Sigmoid colon (tissue), 7 donors: ENCODE results near the gene SORT1. TPM values are rescaled to one million over a fixed set of nuclear protein-coding genes. Genes with fewer than 3 reads are reported as not detected.

Source experiments
- DNase-seq: peaks from one replicate; pipeline ENCODE4 v3.0.0-alpha.2; 2019
- H3K27ac ChIP-seq, 4 donors: fragments of 200-600 bp; sonication (generic); one replicate each; pipeline ENCODE4 v1.5.1; 2016 to 2019; ENCODE audit warnings: mild to moderate bottlenecking in 1 of 4
- H3K27me3 ChIP-seq, 3 donors: fragments of 200-600 bp; sonication (generic); one replicate each; pipeline ENCODE4 v1.5.1; 2019; ENCODE audit warnings: mild to moderate bottlenecking in 1 of 3
- H3K36me3 ChIP-seq, 4 donors: fragments of 200-600 bp; sonication (generic); one replicate each; pipeline ENCODE4 v1.5.1; 2016 to 2019
- H3K4me1 ChIP-seq, 4 donors: fragments of 200-600 bp; sonication (generic); one replicate each; pipeline ENCODE4 v1.5.1; 2017 to 2019
- H3K4me3 ChIP-seq, 4 donors: fragments of 200-600 bp; sonication (generic); one replicate each; pipeline ENCODE4 v1.5.1; 2017 to 2019; ENCODE audit warnings: mild to moderate bottlenecking in 2 of 4, moderate library complexity in 1 of 4
- H3K9me3 ChIP-seq, 4 donors: fragments of 200-600 bp in 3 of 4; sonication (generic) in 3 of 4; one replicate each; pipeline versions ENCODE4 v1.5.1 to v1.6.1; 2013 to 2019
- EP300 ChIP-seq, 4 donors: sonication (generic); formaldehyde crosslinking; IDR thresholded peaks; one replicate each; pipeline ENCODE4 v1.6.1; 2017; ENCODE audit warnings: antibody characterized with exemption in 4 of 4
- POLR2A ChIP-seq, 2 donors: fragments of 450-650 bp; IDR thresholded peaks; one replicate each; pipeline ENCODE4 v1.6.1; 2016; ENCODE audit warnings: antibody characterized with exemption in 2 of 2, mild to moderate bottlenecking in 2 of 2, moderate library complexity in 2 of 2
- POLR2AphosphoS5 ChIP-seq, 4 donors: sonication (generic); formaldehyde crosslinking; IDR thresholded peaks; one replicate each; pipeline ENCODE4 v1.6.1; 2017; ENCODE audit warnings: antibody characterized with exemption in 4 of 4
- WGBS, 2 donors: extraction: QIAGEN DNeasy Blood & Tissue Kit; methylation state at CpG; one replicate each; pipeline ENCODE4 v1.1.7; 2013; 5-methylcytosine and 5-hydroxymethylcytosine counted together
- intact Hi-C: fragments of 100-400 bp; cut with DNase I; formaldehyde crosslinking; loops from one replicate; pipeline ENCODE4 v1.15.1; 2023
- polyA plus RNA-seq, 3 donors: library from polyadenylated mRNA; stranded (reverse); fragments of 200-250 nt; gene quantifications; one replicate each; pipeline ENCODE4 v1.2.3, GENCODE V29; 2013
- total RNA-seq, 4 donors: library from RNA; depleted of rRNA; stranded (reverse); fragments of >200 nt; gene quantifications; one replicate each; pipeline ENCODE4 v1.1.0, GENCODE V29; 2016
- TF ChIP-seq, protein P1 (sequence below), 4 experiments: fragments of 450-650 bp in 3 of 4; fragments of 200-600 bp in 1 of 4; IDR thresholded peaks; one replicate each; pipeline ENCODE4 v1.5.1; 2016 to 2019; ENCODE audit warnings: antibody characterized with exemption in 4 of 4, mild to moderate bottlenecking in 3 of 4, moderate library complexity in 2 of 4
- donor health status: healthy with polysubstance abuse.
- donor health status: Bipolar disorder and iron deficiency.
- donor health status: healthy.

Gene SORT1
- total and polyA plus RNA-seq, 7 donors, result 7.2 to 55.1 (median 37.0) TPM

DNA sequence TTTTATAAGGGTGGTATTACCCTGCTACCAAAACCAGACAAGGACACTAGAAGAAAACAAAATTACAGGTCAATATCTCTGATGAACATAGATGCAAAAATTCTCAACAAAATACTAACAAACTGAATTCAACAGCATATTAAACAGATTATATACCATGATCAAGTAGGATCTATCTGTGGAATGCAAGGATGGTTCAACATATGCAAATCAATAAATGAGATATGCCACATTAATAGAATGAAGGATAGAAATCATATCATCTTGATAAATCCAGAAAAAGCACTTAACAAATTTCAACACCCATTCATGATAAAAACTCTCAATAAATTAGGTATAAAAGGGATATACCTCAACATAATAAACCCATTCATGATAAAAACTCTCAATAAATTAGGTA, 66.6 kb downstream of the SORT1 start:
- TF ChIP-seq EP300 (IDR thresholded peaks at IDR 0.05) (no peak), POLR2A (IDR thresholded peaks at IDR 0.05) (no peak), POLR2AphosphoS5 (IDR thresholded peaks at IDR 0.05) (no peak)
- TF ChIP-seq, protein P1, sequence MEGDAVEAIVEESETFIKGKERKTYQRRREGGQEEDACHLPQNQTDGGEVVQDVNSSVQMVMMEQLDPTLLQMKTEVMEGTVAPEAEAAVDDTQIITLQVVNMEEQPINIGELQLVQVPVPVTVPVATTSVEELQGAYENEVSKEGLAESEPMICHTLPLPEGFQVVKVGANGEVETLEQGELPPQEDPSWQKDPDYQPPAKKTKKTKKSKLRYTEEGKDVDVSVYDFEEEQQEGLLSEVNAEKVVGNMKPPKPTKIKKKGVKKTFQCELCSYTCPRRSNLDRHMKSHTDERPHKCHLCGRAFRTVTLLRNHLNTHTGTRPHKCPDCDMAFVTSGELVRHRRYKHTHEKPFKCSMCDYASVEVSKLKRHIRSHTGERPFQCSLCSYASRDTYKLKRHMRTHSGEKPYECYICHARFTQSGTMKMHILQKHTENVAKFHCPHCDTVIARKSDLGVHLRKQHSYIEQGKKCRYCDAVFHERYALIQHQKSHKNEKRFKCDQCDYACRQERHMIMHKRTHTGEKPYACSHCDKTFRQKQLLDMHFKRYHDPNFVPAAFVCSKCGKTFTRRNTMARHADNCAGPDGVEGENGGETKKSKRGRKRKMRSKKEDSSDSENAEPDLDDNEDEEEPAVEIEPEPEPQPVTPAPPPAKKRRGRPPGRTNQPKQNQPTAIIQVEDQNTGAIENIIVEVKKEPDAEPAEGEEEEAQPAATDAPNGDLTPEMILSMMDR (IDR thresholded peaks at IDR 0.05), result no peak
- Histone ChIP-seq H3K4me3 (no peak overlapping the region), H3K27ac (no peak overlapping the region), H3K9me3 (peaks cover 0 to 13% (median 0%) of the 10 kb centered on the region in 4 donors), H3K27me3 (no peaks in the 10 kb centered on the region), H3K36me3 (peaks cover 4 to 100% (median 42%) of the 10 kb centered on the region in 4 donors), H3K4me1 (no peaks in the 10 kb centered on the region)
- intact Hi-C loops, result no loop called here
- DNase-seq, result no peak

DNA sequence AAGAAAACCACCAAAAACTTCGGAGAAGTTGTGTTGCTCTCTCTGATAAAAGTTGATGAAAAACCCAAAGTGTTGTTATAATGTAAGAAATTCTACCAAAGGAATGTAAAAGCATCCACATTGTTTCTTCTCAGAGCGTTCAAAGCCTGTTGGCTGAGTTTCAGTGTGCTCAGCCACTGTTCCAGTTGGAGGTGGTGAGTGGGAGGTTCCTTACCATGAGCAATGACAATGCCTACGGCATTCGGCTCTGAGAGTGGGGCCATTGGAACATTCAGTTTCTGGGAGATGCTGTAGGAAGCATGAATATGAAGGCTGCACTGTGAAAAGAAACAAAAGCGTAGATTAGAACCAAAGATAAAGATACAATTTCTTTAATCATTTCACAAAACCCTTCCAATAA, 70.4 kb downstream of the SORT1 start:
- Histone ChIP-seq H3K4me3 (no peak overlapping the region), H3K9me3 (peaks cover 0 to 9% (median 0%) of the 10 kb centered on the region in 4 donors), H3K27ac (no peak overlapping the region), H3K4me1 (no peaks in the 10 kb centered on the region), H3K36me3 (peaks cover 4 to 100% (median 48%) of the 10 kb centered on the region in 4 donors), H3K27me3 (no peaks in the 10 kb centered on the region)
- 90 to 94% methylated on average over 5 of the region's 5 CpGs for WGBS, 2 donors
- TF ChIP-seq EP300 (IDR thresholded peaks at IDR 0.05), result no peak
- TF ChIP-seq, protein P1 (IDR thresholded peaks at IDR 0.05), result no peak
- TF ChIP-seq POLR2A (IDR thresholded peaks at IDR 0.05), result no peak
- DNase-seq, result no peak
- intact Hi-C loops, result no loop called here

DNA sequence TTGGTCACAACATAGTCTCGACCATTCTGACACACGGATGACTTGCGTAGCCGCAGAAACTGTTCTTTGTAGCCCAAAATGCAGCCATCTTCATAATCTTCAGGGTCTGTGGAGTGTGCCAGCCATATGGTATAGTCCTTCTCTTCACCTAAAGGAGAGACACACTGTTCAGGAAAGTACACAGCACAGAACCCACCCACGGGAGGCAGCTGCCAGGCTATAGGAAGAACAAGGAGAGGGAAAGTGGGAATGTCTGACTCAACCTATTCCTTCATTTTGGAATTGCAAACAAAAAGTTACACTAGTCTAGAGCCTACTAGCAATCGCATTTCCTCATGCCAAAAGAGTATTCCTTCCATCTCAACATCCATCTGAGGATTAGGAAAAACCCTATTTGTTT, 74.7 kb downstream of the SORT1 start:
- Histone ChIP-seq H3K9me3 (no peaks in the 10 kb centered on the region), H3K4me1 (no peaks in the 10 kb centered on the region), H3K4me3 (no peak overlapping the region), H3K36me3 (peaks cover 18 to 100% (median 74%) of the 10 kb centered on the region in 4 donors), H3K27ac (no peak overlapping the region), H3K27me3 (no peaks in the 10 kb centered on the region)
- TF ChIP-seq POLR2A (IDR thresholded peaks at IDR 0.05), result no peak
- 93 to 95% methylated on average over 6 of the region's 6 CpGs for WGBS, 2 donors
- no peak for DNase-seq
- intact Hi-C loops, result no loop called here

DNA sequence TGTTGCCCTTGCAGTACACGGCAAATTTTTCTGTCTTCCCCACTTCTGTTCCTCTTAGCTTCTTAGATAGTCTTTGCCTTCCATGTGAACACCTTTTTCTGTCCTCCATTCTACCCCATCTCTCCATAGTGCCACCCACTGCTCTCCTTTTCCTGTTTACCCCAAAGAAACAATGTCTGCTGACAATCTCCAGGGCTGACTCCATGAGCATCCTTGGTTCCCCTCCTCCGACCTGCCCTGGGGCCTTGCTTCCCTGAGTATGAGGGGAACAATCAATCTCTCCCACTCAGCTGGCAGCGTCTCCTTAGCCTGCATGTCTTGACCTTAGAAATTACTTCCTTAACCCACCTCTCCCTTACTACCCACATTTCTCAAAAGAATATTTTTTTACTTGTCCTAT, 78.6 kb downstream of the SORT1 start:
- Histone ChIP-seq H3K36me3 (peaks cover 27 to 97% (median 75%) of the 10 kb centered on the region in 4 donors), H3K4me3 (no peak overlapping the region), H3K27ac (no peak overlapping the region), H3K4me1 (no peaks in the 10 kb centered on the region), H3K27me3 (no peaks in the 10 kb centered on the region), H3K9me3 (no peaks in the 10 kb centered on the region)
- TF ChIP-seq EP300 (IDR thresholded peaks at IDR 0.05) (no peak), POLR2A (IDR thresholded peaks at IDR 0.05) (no peak), POLR2AphosphoS5 (IDR thresholded peaks at IDR 0.05) (no peak)
- TF ChIP-seq, protein P1 (IDR thresholded peaks at IDR 0.05), result no peak
- DNase-seq, result no peak
- WGBS, 2 donors, result 91 to 93% methylated on average over 3 of the region's 3 CpGs
- intact Hi-C loops, result no loop called here

DNA sequence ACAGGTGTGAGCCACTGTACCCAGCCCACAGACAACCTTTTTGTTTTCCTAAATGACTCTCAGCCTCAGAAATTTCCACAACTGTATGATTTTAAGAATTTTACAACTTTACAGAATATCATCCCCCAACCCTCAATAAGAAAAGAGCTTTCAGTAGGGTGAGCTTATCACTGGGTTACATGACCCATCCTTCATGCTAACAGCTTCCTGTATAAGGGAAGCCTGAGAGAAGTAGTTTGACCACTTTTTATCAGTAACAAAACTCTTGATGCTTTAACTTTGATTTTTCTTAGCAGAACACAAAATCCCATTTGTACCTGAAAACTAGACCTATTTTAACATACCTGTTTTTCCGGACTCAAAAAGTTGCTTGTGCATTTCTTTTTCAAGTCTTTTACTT, 81.2 kb downstream of the SORT1 start:
- Histone ChIP-seq H3K4me1 (no peaks in the 10 kb centered on the region), H3K9me3 (no peaks in the 10 kb centered on the region), H3K27ac (no peak overlapping the region), H3K4me3 (no peak overlapping the region), H3K36me3 (peaks cover 27 to 94% (median 68%) of the 10 kb centered on the region in 4 donors), H3K27me3 (no peaks in the 10 kb centered on the region)
- 94 to 98% methylated on average over 1 of the region's 1 CpG for WGBS, 2 donors
- intact Hi-C loops, result no loop called here
- DNase-seq, result no peak
- TF ChIP-seq EP300 (IDR thresholded peaks at IDR 0.05) (no peak), POLR2A (IDR thresholded peaks at IDR 0.05) (no peak), POLR2AphosphoS5 (IDR thresholded peaks at IDR 0.05) (no peak)
- TF ChIP-seq, protein P1 (IDR thresholded peaks at IDR 0.05), result no peak
